Measurements from ENCODE around the gene CNOT1.

The CNOT1 gene

DNA sequence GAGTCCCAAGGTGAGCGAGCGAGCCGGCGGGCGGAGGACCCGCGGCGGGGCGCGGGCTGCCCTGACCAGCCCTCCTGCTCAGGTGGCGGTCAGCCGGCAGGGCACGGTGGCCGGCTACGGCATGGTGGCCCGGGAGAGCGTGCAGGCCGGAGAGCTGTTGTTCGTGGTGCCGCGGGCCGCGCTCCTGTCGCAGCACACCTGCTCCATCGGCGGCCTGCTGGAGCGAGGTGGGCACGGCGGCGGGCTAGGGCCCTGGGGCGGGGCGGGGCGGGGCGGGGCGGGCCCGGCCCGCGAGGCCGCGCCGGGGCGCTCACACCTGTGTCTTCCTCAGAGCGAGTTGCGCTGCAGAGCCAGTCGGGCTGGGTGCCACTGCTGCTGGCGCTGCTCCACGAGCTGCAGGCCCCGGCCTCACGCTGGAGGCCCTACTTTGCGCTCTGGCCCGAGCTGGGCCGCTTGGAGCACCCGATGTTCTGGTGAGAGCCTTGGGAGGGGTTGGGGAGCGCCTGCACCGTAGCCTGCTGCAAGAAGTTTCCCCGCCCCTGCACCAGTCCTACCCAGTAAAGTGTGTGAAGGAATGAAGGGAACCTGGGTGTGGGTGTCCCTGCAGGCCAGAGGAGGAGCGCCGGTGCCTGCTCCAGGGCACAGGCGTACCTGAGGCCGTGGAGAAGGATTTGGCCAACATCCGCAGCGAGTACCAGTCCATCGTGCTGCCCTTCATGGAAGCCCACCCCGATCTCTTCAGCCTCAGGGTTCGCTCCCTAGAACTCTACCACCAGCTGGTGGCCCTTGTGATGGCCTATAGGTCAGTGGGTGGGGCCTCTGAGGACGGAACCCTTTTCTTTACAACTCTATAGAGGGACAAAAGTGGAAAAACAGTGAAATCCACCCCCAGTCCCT lies 113.5 kb downstream of the CNOT1 start:
- peak; percentile 22 for DNase-seq

DNA sequence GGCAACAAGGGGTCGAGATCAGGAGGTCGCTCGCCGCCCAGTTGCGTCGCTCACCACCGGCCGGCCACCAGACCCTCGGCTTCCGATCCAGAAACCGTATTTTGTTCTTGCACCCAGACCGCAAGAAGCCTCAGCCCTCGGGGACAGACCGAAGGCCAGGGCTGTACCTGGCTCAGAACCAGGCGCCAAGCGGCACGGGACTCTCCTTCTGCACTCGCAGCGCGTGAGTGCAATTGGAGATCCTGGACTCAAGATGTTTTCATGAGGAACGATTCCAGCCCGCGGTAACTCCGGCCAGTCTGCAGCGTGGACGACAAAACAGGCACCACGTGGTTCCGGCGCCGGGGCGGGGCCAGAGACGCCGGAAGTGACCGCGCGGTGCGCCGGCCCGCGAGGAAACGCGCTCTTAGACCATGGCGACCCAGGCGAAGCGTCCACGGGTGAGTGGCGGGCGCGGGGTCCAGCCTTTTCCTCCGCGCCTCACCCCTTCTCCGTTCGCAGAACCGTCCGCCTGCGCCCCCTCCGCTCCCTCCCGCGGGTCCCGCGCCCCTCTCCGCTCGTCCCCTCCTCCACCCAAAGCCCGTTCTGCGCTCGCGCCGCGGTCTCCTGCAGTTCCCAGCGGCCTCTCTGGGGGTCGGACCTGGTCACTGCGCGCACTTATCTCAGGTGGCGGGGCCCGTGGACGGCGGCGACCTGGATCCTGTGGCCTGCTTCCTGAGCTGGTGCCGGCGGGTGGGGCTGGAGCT lies 114.3 kb downstream of the CNOT1 start, which contains the start of gene SETD6:
Gene SETD6 (plus strand): TSS at position 393 of the 746 bp plus-strand sequence. CDS start 21 bp downstream, at position 414.
- peak; percentile 87 for DNase-seq

GRCh38 chr16:58513874-58514273 lies 115.8 kb downstream of the CNOT1 start:
- no peak for DNase-seq

- peak; percentile 54 for DNase-seq
Observed at GRCh38 chr16:58511933-58512815, 117.5 kb downstream of the CNOT1 start.

DNA sequence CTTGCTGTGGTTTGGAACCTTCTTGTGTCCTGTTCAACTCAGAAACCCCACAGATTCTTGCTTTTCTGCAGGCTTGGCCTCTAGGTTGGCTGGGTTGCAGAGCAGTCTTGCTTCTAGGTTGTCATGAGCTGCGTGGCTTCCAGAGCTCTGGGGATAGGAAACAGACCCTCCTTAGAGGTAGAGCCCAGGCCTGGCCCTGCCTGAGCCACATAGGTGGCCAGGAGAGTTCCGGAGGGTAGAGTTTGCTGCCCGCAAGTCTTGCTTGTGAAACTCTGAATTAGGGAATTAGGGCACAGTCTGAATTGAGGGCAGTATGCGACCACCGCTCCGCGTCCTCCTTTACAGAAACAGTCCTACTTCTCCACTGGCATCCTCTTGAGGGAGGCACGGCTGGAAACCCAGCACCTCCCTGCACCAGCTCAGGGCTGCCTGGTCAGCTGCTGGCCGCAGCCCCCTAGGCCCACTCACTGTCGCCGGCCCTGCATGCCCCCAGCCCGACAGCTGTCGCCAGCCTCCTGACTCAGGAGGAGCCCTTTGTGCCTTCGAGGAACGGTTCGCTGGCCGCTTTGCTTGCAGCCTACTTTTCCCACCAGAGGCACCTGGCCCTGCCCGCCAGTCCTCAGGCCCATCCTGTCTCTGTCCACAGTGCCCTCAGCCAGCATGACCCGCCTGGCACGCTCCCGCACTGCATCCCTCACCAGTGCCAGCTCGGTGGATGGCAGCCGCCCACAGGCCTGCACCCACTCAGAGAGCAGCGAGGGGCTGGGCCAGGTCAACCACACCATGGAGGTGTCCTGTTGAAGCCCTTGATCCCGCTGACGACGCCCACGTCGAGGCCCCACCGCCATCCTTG lies 118.6 kb downstream of the CNOT1 start:
- no peak for DNase-seq

GRCh38 chr16:58510097-58510775 lies 119.4 kb downstream of the CNOT1 start:
- DNase-seq, result no peak

DNA sequence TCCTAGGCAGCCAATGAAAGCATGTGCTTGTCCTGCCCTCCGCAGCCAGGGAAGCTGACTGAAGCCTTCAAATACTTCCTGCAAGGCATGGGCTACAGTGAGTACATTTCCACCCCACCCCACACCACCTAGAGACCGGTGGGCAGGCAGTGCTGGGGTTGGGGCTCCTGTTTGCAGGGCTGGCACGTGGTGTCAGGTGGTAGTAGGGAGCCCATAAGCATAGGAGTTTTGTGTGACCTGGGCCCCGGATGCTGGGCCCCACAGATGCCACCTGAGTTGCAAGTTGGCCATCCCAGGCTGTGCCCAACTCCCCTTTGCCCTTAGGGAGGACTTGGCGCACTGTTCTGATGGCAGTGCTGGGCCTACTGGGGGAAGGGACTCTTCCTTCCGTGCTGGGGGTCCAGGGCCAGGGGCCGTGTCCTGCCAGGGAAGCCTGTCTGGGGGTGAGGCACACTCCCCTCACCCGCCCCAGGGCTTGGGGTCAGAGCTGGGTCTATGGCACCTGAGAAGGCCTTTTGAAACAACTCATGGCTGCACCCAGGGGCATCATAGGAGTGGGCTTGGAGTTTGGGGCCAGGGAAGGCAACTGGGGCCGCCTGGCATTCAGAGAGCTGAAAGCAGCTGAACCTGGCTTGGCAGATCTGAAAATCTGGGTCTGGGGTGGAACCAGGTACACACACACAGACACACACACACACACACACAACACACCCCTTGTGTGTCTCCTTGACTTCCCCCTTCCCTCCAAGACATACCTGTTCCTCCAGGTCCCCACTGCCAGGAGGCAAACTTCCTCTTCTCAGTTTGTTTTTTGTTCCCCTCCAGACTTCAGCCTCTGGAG lies 120.2 kb downstream of the CNOT1 start:
- no peak for DNase-seq

GRCh38 chr16:58508671-58509251 lies 120.9 kb downstream of the CNOT1 start:
- DNase-seq, result no peak

GRCh38 chr16:58507963-58508670 lies 121.5 kb downstream of the CNOT1 start:
- no peak for DNase-seq

GRCh38 chr16:58507195-58507962 lies 122.2 kb downstream of the CNOT1 start:
- no peak for DNase-seq

GRCh38 chr16:58506241-58507194 lies 123.1 kb downstream of the CNOT1 start:
- DNase-seq, result no peak

DNA sequence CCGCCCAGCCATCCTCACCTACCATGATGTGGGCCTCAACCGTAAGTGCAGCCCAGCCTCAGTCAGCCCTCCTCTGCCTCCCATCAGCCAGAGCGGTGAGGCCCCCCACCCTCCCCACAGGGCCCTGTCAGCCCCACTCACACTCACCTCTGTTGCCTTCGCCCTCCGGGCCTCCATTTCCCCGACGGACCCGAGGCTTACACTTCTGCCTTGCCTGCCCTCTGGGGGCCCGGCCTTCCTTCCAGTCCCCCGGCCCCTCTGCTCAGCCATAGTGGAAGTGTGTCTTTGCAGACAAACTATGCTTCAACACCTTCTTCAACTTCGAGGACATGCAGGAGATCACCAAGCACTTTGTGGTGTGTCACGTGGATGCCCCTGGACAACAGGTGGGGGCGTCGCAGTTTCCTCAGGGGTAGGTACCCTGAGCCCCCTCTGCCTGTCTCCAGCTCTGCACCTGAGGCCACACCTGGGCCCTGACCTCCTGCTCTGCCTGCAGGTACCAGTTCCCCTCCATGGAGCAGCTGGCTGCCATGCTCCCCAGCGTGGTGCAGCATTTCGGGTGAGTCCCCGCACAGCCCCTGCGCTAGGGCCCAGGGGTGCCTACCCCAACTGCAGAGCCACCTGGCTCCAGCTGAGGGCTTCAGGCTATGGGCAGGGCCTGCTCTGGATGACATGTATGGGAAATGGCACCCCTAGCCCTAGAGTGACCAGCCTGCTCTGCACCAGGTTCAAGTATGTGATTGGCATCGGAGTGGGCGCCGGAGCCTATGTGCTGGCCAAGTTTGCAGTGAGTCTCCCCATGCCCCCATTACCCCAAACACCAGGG lies 125.5 kb downstream of the CNOT1 start:
- no peak for DNase-seq

- no peak for DNase-seq
Observed at GRCh38 chr16:58503166-58503862, 126.3 kb downstream of the CNOT1 start.

DNA sequence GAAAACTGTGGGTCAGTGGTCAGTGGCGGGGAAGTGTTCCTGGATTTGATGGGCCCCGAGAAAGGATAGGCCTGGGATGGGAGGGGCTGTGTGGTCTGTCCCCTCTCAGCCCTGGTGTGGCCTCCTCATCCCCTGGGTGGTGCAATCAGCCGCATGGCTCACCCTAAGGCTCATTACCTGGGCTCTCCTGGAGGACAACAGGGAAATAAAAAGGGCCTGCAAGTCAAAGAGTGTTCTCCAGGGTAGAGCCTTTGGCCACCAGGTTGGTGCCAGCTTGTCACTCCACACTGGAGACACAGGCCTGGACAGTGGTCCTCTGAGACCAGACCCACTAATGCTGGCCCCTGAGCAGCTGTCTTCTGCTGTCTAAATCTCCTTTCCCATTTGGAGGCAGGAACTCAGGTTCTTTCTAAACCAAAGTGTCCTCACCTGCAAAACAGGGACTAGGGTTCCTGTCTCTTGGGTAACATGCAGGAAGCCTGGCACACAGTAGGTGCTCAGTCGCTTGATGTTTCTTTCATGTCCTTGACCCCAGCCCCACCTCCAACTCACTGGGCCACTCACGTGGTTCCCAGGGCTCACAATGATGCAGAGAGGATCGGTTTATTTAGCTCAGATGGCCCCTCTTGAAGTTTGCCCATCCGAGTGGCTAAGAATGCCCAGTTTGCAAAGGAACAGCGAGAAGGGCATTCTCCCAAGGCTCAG lies 127.3 kb downstream of the CNOT1 start:
- DNase-seq, result no peak

All from COR-L47 (cell line).